Mesenteric fat pad (tissue), 1 donor: Measurements from ENCODE around the gene MYH14. TPM values are rescaled to one million over a fixed set of nuclear protein-coding genes. Genes with fewer than 3 reads are reported as not detected.

Experiments used
- DNase-seq: peaks from one replicate; pipeline ENCODE4 v3.0.0-alpha.2; 2020; ENCODE audit warnings: low spot score
- total RNA-seq: library from RNA; stranded (reverse); fragmentation: NEBNext Ultra II Directional; extraction: Animal tissue kit (Norgen Biotek cat#: 25700); gene quantifications from one replicate; pipeline ENCODE4 v1.2.1, GENCODE V29; 2021
- donor health status: DM: yes; HTN: yes; CAD: no.

MYH14 gene
- total RNA-seq, 1 donor from 2014 or later, result 26.4 TPM

- DNase-seq, result no peak
Observed at GRCh38 chr19:50255115-50255514, 51.7 kb downstream of the MYH14 start.

GRCh38 chr19:50257141-50257540 lies 53.7 kb downstream of the MYH14 start:
- DNase-seq, result no peak

GRCh38 chr19:50258918-50259372 lies 55.5 kb downstream of the MYH14 start:
- DNase-seq, result no peak

GRCh38 chr19:50261446-50261970 lies 58.1 kb downstream of the MYH14 start:
- no peak for DNase-seq

- no peak for DNase-seq
Observed at GRCh38 chr19:50263176-50263575, 59.8 kb downstream of the MYH14 start.

- no peak for DNase-seq
Observed at GRCh38 chr19:50264483-50265186, 61.2 kb downstream of the MYH14 start.

- no peak for DNase-seq
Observed at GRCh38 chr19:50266041-50266440, 62.6 kb downstream of the MYH14 start.

- DNase-seq, result no peak
Observed at GRCh38 chr19:50266896-50267295, 63.5 kb downstream of the MYH14 start.

- no peak for DNase-seq
Observed at GRCh38 chr19:50268041-50268440, 64.6 kb downstream of the MYH14 start.

- no peak for DNase-seq
Observed at GRCh38 chr19:50268501-50268900, 65.1 kb downstream of the MYH14 start.

GRCh38 chr19:50269653-50270052 lies 66.2 kb downstream of the MYH14 start:
- no peak for DNase-seq

- DNase-seq, result no peak
Observed at GRCh38 chr19:50272263-50272897, 69.0 kb downstream of the MYH14 start.

- DNase-seq, result no peak
Observed at GRCh38 chr19:50273821-50274220, 70.4 kb downstream of the MYH14 start.

GRCh38 chr19:50275577-50276368 lies 72.4 kb downstream of the MYH14 start:
- DNase-seq, result no peak

GRCh38 chr19:50276370-50277063 lies 73.1 kb downstream of the MYH14 start:
- DNase-seq, result no peak

GRCh38 chr19:50277966-50278580 lies 74.7 kb downstream of the MYH14 start:
- no peak for DNase-seq

- DNase-seq, result no peak
Observed at GRCh38 chr19:50280074-50280473, 76.7 kb downstream of the MYH14 start.

GRCh38 chr19:50280983-50281382 lies 77.6 kb downstream of the MYH14 start:
- DNase-seq, result no peak

- DNase-seq, result no peak
Observed at GRCh38 chr19:50281491-50281890, 78.1 kb downstream of the MYH14 start.

- DNase-seq, result no peak
Observed at GRCh38 chr19:50285833-50286232, 82.4 kb downstream of the MYH14 start.

GRCh38 chr19:50286443-50286842 lies 83.0 kb downstream of the MYH14 start:
- no peak for DNase-seq
